GM12878 (cell line): ENCODE data around the gene RASL10A. TPM values are rescaled to one million over a fixed set of nuclear protein-coding genes. Genes with fewer than 3 reads are reported as not detected.

Source experiments
- ATAC-seq: fragments of 200-7000 bp; cut with Tn5 transposase; 3 replicates; pipeline ENCODE4 v1.9.1; 2020; ENCODE audit warnings: mild to moderate bottlenecking, moderate library complexity
- BruUV-seq: library from RNA; stranded (reverse); fragments of 400-500 nt; replicated peaks from 2 replicates; lab custom pipeline; 2021; lab: Mats Ljungman, UMichigan
- CTCF ChIA-PET: fragments of 300-600 bp; sonication (Branson Sonifier 250); formaldehyde crosslinking; extraction: SDS; loops from one replicate; lab custom pipeline; 2021; ENCODE audit warnings: inconsistent platforms; lab: Yijun Ruan, JAX
- POLR2A ChIA-PET: fragments of 350-600 bp; formaldehyde crosslinking; extraction: SDS; loops from one replicate; lab custom pipeline; 2021; ENCODE audit warnings: inconsistent platforms; lab: Charles Lee
- RAD21 ChIA-PET: fragments of 300-600 bp; sonication (Branson Sonifier 250); formaldehyde crosslinking; loops from one replicate; lab custom pipeline; 2023; ENCODE audit warnings: antibody characterized with exemption; ENCODE audit not compliant: unreplicated experiment; lab: Charles Lee
- SMC1A ChIA-PET: fragments of 300-600 bp; sonication (Branson Sonifier 250); formaldehyde crosslinking; loops from one replicate; lab custom pipeline; 2023; ENCODE audit not compliant: unreplicated experiment, uncharacterized antibody; lab: Charles Lee
- DNase-seq: peaks from one replicate; pipeline ENCODE4 v3.0.0-alpha.2; 2011; ENCODE audit warnings: low read depth, low spot score
- FAIRE-seq: peaks from 3 replicates; lab custom pipeline; 2011; peaks lifted over from hg19 to GRCh38; lab: Jason Lieb, UNC
- H2AFZ ChIP-seq: 2 replicates; pipeline ENCODE4 v1.6.0; 2011; ENCODE audit warnings: low read depth, low read length, control low read depth; ENCODE audit not compliant: control insufficient read depth
- H3K27ac ChIP-seq: 2 replicates; pipeline ENCODE4 v1.5.1; 2011; ENCODE audit warnings: control low read depth; ENCODE audit not compliant: control insufficient read depth, insufficient read depth
- H3K27me3 ChIP-seq, 2 experiments: replicated peaks in 1 of 2; 2 replicates each; pipeline versions ENCODE4 v1.6.0 to v1.6.1; 2011; ENCODE audit warnings: low read length in 1 of 2; ENCODE audit not compliant: control insufficient read depth in 2 of 2, insufficient read depth in 2 of 2
- H3K36me3 ChIP-seq, 2 experiments: 2 replicates each; pipeline ENCODE4 v1.5.1; 2011; ENCODE audit warnings: low read length in 1 of 2; ENCODE audit not compliant: control insufficient read depth in 2 of 2, insufficient read depth in 2 of 2
- H3K4me1 ChIP-seq: 2 replicates; pipeline ENCODE4 v1.6.1; 2011; ENCODE audit warnings: mild to moderate bottlenecking, low read length, moderate library complexity, mixed read lengths; ENCODE audit not compliant: control insufficient read depth, insufficient read depth
- H3K4me2 ChIP-seq: 2 replicates; pipeline ENCODE4 v1.6.0; 2011; ENCODE audit warnings: control low read depth; ENCODE audit not compliant: control insufficient read depth, insufficient read depth
- H3K4me3 ChIP-seq: fragments of 200-600 bp; sonication (generic); 2 replicates; pipeline ENCODE4 v1.5.1; 2016
- H3K79me2 ChIP-seq: 2 replicates; pipeline ENCODE4 v1.6.0; 2011; ENCODE audit warnings: low read length; ENCODE audit not compliant: control insufficient read depth, insufficient read depth
- H3K9ac ChIP-seq: 2 replicates; pipeline ENCODE4 v1.8.0; 2011; ENCODE audit warnings: low read length, control low read depth, mixed read lengths; ENCODE audit not compliant: control insufficient read depth, insufficient read depth
- H3K9me3 ChIP-seq: replicated peaks from 3 replicates; pipeline ENCODE4 v1.5.1; 2011; ENCODE audit warnings: mild to moderate bottlenecking, low read length; ENCODE audit not compliant: control insufficient read depth, insufficient read depth
- H4K20me1 ChIP-seq: 2 replicates; pipeline ENCODE4 v1.6.0; 2011; ENCODE audit not compliant: control insufficient read depth, insufficient read depth
- MEF2A ChIP-seq: IDR thresholded peaks from 2 replicates; pipeline ENCODE4 v1.6.1; 2011; ENCODE audit warnings: low read depth, mild to moderate bottlenecking, low read length, moderate library complexity; ENCODE audit not compliant: insufficient read depth
- NR2C2 ChIP-seq: IDR thresholded peaks from 2 replicates; pipeline ENCODE4 v1.6.1; 2011; ENCODE audit warnings: borderline replicate concordance, low read depth; ENCODE audit not compliant: control insufficient read depth, insufficient read length
- REST ChIP-seq: IDR thresholded peaks from 2 replicates; pipeline ENCODE4 v1.6.1; 2012; ENCODE audit warnings: mild to moderate bottlenecking, low read depth, low read length
- SP1 ChIP-seq: IDR thresholded peaks from one replicate; pipeline ENCODE4 v1.6.1; 2011; ENCODE audit warnings: low read depth, low read length
- WGBS: methylation state at CpG from one replicate; pipeline ENCODE4 v1.1.6; 2016; ENCODE audit warnings: low lambda C conversion rate; ENCODE audit not compliant: insufficient replicate concordance, insufficient coverage; ENCODE audit errors: missing lambda C conversion rate; 5-methylcytosine and 5-hydroxymethylcytosine counted together
- in situ Hi-C: fragments of 300-500 bp; cut with MboI; formaldehyde crosslinking; loops from 9 replicates; pipeline ENCODE4 v1.14.3; 2018; ENCODE audit warnings: mixed read lengths
- intact Hi-C: fragments of 100-400 bp; cut with micrococcal nuclease; formaldehyde crosslinking; loops from one replicate; pipeline ENCODE4 v1.14.2; 2022; ENCODE audit not compliant: unreplicated experiment
- polyA plus RNA-seq, 11 experiments: library from polyadenylated mRNA; depleted of rRNA in 4 of 11; unstranded in 6 of 11; stranded (reverse) in 5 of 11; fragments of >200 nt; fragmentation: Nextera tagmentation in 4 of 11; fragmentation: Illumina TruSeq in 1 of 11; extraction: Ambion mirVana in 4 of 11; extraction: Trizol in 1 of 11; gene quantifications; 1 replicate in 1 of 11; 2 replicates in 10 of 11; pipeline versions ENCODE4 v1.2.1 to v1.2.3, GENCODE V29; 2011 to 2016; ENCODE audit warnings: inconsistent platforms in 2 of 11, missing spikeins in 2 of 11, low read depth in 1 of 11
- total RNA-seq, 4 experiments: library from RNA; depleted of rRNA in 3 of 4; stranded (reverse); fragments of >200 nt in 3 of 4; fragmentation: Illumina TruSeq in 1 of 4; extraction: Trizol in 1 of 4; gene quantifications; 2 replicates each; pipeline versions ENCODE4 v1.2.1 to v1.2.3, GENCODE V29; 2013 to 2021
- TF ChIP-seq, protein P1 (sequence below): IDR thresholded peaks from 2 replicates; pipeline ENCODE4 v1.6.1; 2012; ENCODE audit warnings: low read depth, low read length, improper control_type of control experiment

RASL10A gene
- total and polyA plus RNA-seq, 10 of the 15 experiments (the other 5 are each of a cell fraction or from before 2014, with no cell fraction given), result 0.12 to 0.46 (median 0.21) TPM; not detected in 6

DNA sequence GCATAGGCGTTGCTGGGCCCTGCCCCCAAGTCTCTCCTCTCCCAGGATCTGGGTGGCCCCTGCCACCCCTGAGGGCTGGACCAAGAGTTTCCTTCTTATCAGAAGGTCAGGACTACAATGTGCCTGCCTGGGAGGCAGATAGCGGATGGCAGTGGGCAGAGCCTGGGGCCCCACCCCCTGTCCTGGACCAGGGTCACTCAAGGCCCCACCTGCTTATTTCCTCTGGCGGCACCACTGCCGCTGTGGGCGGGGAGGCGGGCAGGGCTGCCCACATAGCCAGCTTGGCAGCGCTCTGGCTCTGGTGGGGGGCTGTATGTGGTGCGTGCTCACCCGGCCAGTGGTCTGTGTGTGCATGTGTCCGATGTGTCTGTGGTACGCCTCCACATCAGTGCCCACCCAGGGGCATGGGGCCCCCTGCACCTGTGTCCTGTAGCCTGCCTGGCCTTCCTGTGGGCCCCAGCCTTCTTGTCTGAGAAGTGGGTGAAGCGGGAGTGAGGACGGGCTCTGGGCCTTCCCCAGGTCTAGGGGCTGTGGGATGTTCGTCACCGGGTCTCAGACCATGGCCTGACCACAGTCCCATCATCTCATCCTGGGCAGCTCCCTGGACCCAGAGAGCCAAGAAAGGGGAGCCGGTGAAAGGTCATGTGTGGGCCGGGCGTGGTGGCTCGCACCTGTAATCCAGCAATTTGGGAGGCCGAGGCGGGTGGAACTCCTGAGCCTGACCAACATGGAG is 6.0 kb downstream of the RASL10A start:
- H3K9ac ChIP-seq, result no peak overlapping the region
- no peak for DNase-seq
- peaks cover 7 to 11% of the 10 kb centered on the region in 2 experiments; a peak in 3 of 4 replicates for H3K27me3 ChIP-seq
- ATAC-seq, result no peak
- ChIA-PET CTCF (no interaction called here), POLR2A (no interaction called here), SMC1A (no interaction called here), RAD21 (no interaction called here)
- H3K4me3 ChIP-seq, result no peak overlapping the region
- no peaks in the 10 kb centered on the region for H4K20me1 ChIP-seq
- in situ Hi-C loops, result no loop called here
- H3K79me2 ChIP-seq, result no peaks in the 10 kb centered on the region
- no peaks in the 10 kb centered on the region; the same call in 1 of the 2 replicates for H3K4me1 ChIP-seq
- H2AFZ ChIP-seq, result no peak overlapping the region
- no peak overlapping the region for H3K4me2 ChIP-seq
- WGBS, result 61% methylated on average over 20 of the region's 21 CpGs
- no peak for FAIRE-seq
- no peaks in the 10 kb centered on the region for H3K36me3 ChIP-seq
- no peak overlapping the region for H3K27ac ChIP-seq
- no TSS peak for BruUV-seq
- intact Hi-C loops, result no loop called here
- no peak for TF ChIP-seq NR2C2
- no peak for TF ChIP-seq MEF2A
- TF ChIP-seq, protein P1, sequence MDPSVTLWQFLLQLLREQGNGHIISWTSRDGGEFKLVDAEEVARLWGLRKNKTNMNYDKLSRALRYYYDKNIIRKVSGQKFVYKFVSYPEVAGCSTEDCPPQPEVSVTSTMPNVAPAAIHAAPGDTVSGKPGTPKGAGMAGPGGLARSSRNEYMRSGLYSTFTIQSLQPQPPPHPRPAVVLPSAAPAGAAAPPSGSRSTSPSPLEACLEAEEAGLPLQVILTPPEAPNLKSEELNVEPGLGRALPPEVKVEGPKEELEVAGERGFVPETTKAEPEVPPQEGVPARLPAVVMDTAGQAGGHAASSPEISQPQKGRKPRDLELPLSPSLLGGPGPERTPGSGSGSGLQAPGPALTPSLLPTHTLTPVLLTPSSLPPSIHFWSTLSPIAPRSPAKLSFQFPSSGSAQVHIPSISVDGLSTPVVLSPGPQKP, result no peak
- no peak for TF ChIP-seq SP1
- TF ChIP-seq REST, result no peak
- TF ChIP-seq, all 136 proteins: peak for 0
- H3K9me3 ChIP-seq, result no peaks in the 10 kb centered on the region; the same call in 2 of the 3 replicates
